GM06990 (cell line): ENCODE data around the gene IL26.
"Not testable (repeated sequence)": the region's sequence is repeated elsewhere in the genome, so short reads cannot be mapped to it uniquely, and the experiment has no call there.

Experiments used
- DNase-seq: peaks from one replicate; pipeline ENCODE4 v3.0.0-alpha.2; 2011; ENCODE audit not compliant: insufficient read length; ENCODE audit errors: extremely low read depth
- H3K27me3 ChIP-seq: replicated peaks from 2 replicates; pipeline ENCODE4 v1.6.0; 2011; ENCODE audit warnings: low read length; ENCODE audit not compliant: control insufficient read depth, insufficient read depth
- H3K36me3 ChIP-seq: 2 replicates; pipeline ENCODE4 v1.5.1; 2011; ENCODE audit warnings: low read length; ENCODE audit not compliant: control insufficient read depth, insufficient read depth
- H3K4me3 ChIP-seq: replicated peaks from 2 replicates; pipeline ENCODE4 v1.5.1; 2011; ENCODE audit warnings: low read depth, mild to moderate bottlenecking, control low read depth, low read length
- CTCF ChIP-seq: IDR thresholded peaks from 2 replicates; pipeline ENCODE4 v1.5.1; 2011; ENCODE audit warnings: low read length, control low read depth, mild to moderate bottlenecking, inconsistent platforms; ENCODE audit not compliant: insufficient read depth, poor library complexity, severe bottlenecking

The IL26 gene

GRCh38 chr12:68178184-68178583 is 47.4 kb downstream of the IL26 start:
- Histone ChIP-seq H3K36me3 (no peaks in the 10 kb centered on the region), H3K27me3 (no peaks in the 10 kb centered on the region), H3K4me3 (no peak overlapping the region)
- TF ChIP-seq CTCF, result no peak
- no peak for DNase-seq

GRCh38 chr12:68177562-68177961 is 48.0 kb downstream of the IL26 start:
- Histone ChIP-seq H3K4me3 (no peak overlapping the region), H3K27me3 (no peaks in the 10 kb centered on the region), H3K36me3 (no peaks in the 10 kb centered on the region)
- no peak for TF ChIP-seq CTCF
- DNase-seq, result no peak

- H3K27me3 ChIP-seq, result no peaks in the 10 kb centered on the region
- TF ChIP-seq CTCF, result no peak
- H3K4me3 ChIP-seq, result no peak overlapping the region
- no peak for DNase-seq
- no peaks in the 10 kb centered on the region for H3K36me3 ChIP-seq
Observed at GRCh38 chr12:68176257-68176656, 49.4 kb downstream of the IL26 start.

GRCh38 chr12:68175557-68176061 is 50.0 kb downstream of the IL26 start:
- TF ChIP-seq CTCF, result no peak
- Histone ChIP-seq H3K27me3 (no peaks in the 10 kb centered on the region), H3K36me3 (no peaks in the 10 kb centered on the region), H3K4me3 (peak overlapping the region; percentile 33)
- peak; percentile 51 for DNase-seq

GRCh38 chr12:68174761-68175160 is 50.8 kb downstream of the IL26 start:
- H3K27me3 ChIP-seq, H3K4me3 ChIP-seq, DNase-seq, H3K36me3 ChIP-seq: not testable (repeated sequence)

GRCh38 chr12:68173792-68174191 is 51.8 kb downstream of the IL26 start:
- H3K27me3 ChIP-seq, result no peaks in the 10 kb centered on the region
- no peak overlapping the region for H3K4me3 ChIP-seq
- no peak for TF ChIP-seq CTCF
- no peak for DNase-seq
- H3K36me3 ChIP-seq, result no peaks in the 10 kb centered on the region
